Stimulated activated CD4-positive, alpha-beta T cell treated with anti-CD3 and anti-CD28 coated beads, Interleukin-15, amount 100 ng/mL, for 24 hours (primary cell): ENCODE data around the gene CRACDL.

ENCODE experiments used
- DNase-seq: peaks from one replicate; pipeline ENCODE4 v3.0.0-alpha.2; 2020

The CRACDL gene, protein sequence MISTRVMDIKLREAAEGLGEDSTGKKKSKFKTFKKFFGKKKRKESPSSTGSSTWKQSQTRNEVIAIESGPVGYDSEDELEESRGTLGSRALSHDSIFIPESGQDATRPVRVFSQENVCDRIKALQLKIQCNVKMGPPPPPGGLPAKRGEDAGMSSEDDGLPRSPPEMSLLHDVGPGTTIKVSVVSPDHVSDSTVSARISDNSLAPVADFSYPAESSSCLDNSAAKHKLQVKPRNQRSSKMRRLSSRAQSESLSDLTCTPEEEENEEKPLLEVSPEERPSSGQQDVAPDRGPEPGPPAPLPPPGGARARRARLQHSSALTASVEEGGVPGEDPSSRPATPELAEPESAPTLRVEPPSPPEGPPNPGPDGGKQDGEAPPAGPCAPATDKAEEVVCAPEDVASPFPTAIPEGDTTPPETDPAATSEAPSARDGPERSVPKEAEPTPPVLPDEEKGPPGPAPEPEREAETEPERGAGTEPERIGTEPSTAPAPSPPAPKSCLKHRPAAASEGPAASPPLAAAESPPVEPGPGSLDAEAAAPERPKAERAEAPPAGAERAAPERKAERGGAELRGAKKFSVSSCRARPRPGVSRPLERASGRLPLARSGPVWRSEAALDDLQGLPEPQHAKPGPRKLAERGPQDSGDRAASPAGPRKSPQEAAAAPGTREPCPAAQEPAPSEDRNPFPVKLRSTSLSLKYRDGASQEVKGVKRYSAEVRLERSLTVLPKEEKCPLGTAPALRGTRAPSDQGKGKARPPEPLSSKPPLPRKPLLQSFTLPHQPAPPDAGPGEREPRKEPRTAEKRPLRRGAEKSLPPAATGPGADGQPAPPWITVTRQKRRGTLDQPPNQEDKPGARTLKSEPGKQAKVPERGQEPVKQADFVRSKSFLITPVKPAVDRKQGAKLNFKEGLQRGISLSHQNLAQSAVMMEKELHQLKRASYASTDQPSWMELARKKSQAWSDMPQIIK

DNA sequence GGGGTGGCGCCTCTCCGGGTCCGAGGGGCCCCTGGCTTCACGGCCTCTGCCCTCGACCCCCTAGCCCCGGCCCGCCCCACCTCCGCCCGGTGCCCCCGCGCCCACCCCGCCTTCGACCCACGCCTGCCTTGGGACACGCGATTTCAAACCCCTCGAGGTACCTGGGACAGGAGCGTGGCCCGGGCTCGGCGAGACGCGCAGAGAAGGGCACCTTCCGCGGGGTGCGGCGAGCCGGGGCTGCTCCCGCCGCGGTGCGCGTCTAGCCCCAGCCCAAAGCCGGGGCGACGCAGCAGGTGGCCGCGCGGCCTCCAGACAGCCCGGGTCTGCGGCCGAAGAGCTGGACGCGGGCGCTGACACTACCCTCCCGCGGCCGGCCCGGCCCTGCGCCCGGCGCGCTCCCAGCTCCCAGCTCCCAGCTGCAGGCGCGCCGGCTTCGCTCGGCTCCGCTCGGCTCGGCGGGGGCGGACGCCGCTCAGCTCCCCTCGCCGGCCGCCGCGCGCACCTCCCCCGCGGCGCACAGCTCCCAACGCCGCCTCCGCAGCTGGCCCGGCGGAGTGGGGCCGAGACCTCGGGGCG is at the start of gene CRACDL:
Gene CRACDL (minus strand): TSS at position 449 of the 576 bp plus-strand sequence. CDS start 89,425 bp downstream, outside the sequence.
- DNase-seq, result peak; percentile 36

DNA sequence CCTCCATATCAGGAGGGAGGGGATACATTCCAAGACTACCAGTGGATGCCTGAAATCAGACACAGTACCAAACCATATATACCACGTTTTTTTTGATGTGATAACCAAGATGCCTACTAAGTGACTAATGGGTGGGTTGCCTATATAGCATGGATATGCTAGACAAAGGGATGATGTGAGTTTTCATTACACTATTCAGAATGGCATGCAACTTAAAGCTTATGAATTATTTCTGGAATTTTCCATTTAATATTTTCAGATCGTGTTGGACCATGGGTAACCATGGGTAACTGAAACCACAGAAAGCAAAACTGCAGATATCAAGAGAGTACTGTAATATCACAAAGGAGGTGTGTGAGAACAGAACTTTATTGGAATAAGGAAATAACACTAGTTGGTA is 39.6 kb upstream of the CRACDL start:
- DNase-seq, result no peak

DNA sequence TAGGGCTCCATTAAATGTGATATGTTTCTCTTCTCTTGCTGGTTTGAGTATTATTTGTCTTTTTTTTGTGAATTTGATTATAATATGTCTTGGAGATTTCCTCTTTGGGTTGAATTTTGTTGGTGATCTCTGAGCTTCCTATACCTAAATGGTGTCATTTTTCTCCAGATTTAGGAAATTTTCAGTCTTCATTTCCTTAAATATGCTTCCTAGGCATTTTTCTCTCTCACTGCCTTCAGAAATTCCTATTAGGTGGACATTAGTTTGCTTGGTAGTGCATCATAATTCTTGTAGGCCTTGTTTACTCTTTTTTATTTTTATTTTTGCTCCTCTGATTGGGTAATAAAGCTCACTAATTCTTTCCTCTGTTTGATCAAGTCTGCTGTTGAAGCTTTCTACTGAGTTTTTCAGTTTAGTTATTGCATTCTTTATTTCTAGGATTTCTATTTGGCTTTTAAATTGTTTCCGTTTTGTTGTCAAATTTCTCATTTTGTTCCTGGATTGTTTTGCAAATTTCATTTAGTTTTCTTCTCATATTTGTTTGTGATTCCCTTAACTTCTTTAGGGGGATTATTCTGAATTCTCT is 36.6 kb upstream of the CRACDL start:
- no peak for DNase-seq

DNA sequence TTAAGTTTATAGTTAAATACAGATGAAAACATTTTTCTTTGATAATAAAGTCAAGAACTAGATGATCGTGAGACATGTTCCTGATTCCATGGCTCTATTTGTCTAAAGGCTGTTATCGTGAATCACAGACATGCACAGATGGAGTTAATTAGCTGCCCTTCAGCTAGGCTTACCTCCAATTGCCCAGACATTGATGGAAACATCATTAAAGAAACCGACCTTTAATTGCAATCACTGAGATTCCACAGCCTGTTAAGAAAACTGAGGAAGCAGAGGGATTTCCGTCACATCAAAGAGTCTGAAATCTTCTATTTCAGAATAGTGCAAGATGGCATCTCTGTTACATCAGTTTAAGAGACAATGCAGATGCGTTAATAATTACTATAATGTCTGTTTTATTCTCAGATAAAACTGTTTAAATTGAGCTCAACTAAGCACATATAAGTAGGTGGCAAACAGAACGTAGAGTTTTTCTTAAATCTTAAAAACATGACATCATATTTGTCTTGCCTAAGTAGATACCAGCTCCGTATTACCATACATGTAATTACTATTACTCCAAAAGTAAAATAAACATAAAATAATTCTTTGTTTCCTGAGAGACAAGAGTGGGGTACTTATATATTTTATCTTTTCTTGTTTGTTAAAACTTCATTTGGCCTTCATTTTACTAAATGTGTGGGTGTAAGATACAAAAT is 23.9 kb upstream of the CRACDL start:
- DNase-seq, result no peak

DNA sequence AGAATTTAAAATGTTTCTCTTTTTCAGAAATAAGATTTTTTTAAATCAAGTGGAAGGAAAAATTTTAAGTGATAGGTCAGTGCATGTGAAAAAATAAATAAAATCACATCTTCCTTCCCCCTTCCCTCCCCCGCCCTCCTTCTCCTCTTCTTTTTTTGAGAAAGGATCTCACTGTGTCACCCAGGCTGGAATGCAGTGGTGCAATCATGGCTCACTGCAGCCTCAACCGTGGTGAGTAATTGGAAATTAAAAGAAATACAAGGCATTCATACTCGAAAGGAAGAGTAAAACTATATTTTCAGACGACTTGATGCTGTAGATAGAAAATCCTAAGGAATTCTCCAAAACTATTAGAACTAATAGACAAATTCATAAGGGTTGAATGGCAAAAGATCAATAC is 16.9 kb upstream of the CRACDL start:
- DNase-seq, result no peak

DNA sequence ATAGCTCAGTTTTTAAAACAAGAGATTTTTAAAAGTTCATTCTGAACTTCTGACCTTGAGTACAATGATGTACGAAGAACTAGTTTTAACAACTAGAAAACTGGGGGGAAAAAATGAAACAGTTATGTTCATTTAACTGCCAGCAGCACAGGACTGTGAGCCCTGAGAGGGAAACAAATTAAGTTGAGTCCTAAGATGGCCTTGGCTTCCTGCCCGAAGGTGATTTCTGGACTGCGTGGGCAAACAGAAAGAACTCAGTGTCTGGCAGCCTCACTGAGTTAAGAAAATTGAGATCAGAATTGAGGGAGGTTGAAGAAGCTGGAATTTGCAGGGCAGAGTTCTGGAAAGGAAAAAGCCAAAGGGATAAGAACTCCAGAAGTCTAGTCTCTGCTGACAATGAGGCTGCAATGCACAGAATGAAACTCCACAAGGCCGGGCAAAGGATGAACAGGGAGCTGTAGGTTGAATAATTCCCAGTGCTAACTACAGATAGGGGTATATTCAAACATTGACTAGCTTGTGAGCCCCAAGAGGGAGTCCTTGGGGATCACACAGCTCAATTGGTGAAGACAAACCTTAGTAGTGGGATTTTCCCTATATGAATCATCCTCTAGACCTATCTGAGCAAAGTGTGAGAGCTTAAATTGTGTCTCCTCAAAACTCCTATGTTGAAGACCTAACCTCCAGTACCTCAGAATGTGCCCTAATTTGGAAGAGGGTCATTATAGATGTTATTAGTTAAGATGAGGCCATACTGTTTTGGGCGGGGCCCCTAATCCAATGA is 13.1 kb upstream of the CRACDL start:
- no peak for DNase-seq

DNA sequence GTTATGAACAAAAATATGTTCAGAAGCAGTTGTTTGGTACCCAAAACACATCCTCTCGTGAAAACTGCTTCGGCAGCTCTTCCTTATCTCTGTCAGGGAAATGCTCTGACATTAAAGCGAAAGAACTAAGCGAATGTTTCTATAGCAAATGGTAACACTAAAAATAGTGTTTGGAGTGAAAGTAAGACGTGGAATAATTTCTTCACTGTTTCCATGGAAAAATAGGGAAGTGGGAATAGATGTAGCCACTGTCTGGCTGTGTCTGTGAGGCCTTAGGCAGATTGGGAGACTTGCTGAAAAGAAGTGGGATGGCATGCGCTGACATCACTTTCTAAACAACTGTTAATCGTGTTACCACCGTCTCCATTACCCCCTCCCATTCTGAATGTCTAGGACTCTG is 11.5 kb upstream of the CRACDL start:
- DNase-seq, result no peak

DNA sequence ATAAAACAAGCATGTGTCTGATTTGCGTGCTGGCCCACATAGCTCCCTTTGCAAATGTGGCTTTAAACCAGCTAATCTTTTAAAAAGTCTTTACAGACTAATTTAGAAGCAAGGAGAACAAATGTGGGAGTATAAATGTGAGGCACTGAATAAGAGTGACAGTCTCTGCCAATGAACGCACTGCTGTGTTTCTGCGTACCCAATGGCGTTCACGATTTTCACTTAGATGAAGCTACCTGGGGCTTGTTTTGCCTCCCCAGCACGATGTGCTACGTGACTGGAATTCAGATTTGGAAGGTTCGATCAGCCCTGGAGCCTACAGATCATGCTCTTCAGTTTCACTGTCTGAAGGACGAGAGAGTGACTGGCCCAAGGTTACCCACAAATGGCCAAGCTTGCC is 10.8 kb upstream of the CRACDL start:
- no peak for DNase-seq

DNA sequence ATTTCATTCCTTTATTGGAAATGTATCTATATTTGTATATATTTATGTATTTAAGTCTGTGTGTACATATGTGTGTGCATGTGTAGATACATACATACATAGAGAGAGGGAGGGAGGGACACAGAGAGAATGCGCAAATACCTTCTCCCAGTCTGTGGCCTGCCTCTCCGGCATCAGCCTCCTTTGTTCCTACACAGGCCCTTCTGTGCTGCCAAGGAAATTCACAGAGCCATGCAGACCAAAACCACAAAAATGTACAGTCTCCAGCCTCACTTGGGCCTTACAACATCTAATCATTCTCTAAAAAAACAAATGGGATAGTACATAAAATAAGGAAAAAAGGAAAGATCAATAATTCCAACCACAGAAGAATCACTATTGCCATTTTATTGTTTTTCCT is 8.8 kb upstream of the CRACDL start:
- DNase-seq, result no peak

DNA sequence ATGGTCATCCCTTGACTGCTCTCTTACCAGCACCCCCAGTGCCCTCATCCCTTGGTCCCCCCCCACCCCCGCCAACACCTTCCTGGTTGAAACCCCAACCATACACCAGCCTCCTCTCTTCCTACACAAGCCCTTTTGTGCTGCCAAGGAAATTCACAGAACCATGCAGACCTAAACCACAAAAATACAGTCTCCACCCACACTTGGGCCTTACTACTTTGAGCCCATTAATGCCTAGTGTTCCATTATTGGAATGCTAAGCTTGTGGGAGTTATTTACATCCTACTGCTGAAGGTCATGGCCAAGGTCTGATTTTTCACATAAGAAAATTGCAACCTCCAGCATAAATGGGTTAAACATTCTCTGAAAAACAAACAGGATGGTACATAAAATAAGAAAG is 4.1 kb upstream of the CRACDL start:
- DNase-seq, result no peak

DNA sequence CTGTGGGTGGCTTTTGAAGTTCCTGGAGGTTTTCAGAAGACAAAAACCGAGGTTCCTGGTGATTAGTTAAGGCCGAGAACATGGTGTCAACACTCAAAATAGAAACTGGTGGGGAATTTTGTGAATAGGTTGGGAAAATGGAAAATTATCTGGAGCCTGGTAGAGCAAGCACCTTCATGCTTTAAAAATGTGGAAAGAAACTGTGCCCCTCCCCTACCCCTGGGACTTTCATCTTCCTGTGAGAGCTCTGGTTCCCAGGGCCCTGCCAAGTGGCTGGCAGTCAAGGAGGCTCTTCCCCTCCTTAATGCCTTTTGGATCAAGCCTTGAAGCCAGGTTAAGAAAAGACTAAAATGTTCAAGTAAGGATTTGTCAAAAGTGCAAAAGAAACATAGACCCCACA is 1.9 kb upstream of the CRACDL start:
- DNase-seq, result no peak

DNA sequence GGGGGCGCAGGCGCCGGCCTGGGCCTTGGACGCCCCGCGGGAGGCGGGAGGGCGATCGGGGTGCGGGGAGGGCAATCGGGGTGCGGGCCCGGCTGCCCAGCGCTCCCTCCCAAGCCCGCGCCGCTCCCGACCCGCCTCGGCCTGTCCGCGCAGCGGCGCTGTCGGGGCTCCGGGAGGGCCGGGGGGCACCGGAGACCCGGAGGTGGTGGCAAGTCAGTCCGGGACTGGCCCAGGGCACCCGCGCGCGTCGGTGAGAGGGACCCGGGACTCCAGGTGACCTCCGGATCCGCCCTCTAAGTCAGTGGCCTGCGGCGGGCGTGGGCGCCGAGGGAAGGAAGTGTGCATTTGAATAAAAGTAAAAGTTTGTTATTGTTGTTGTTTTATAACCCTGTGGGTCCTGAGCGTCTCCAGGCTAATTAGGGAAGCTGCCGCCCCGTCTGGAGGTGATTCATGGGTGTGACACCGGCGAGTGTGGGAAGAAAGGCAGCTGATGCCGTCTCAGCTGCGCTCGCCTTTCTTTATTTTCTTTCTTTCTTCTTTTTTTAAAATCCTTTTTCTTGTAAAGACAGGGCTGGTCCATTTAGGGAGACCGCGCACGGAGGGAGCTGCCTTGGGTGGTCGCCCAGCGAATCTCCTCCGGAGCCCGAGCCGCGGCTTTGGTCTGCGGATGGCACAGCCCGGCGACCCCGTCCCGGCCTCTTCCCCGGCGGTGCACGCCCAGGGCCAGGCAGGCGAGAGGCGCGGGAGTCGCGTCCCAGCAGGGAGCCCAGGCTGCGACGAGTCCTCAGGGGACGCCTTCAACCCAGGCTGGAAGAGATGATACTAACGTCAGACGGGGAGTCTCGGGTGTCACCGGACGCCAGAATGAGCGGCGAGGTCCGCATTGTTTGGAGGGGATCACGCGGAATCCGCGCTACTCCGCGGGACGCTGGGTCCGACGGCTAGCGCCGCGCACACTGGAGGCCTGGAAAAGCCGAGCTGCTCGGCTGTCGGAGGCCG is 627 bp upstream of the CRACDL start:
- peak; percentile 51 for DNase-seq

DNA sequence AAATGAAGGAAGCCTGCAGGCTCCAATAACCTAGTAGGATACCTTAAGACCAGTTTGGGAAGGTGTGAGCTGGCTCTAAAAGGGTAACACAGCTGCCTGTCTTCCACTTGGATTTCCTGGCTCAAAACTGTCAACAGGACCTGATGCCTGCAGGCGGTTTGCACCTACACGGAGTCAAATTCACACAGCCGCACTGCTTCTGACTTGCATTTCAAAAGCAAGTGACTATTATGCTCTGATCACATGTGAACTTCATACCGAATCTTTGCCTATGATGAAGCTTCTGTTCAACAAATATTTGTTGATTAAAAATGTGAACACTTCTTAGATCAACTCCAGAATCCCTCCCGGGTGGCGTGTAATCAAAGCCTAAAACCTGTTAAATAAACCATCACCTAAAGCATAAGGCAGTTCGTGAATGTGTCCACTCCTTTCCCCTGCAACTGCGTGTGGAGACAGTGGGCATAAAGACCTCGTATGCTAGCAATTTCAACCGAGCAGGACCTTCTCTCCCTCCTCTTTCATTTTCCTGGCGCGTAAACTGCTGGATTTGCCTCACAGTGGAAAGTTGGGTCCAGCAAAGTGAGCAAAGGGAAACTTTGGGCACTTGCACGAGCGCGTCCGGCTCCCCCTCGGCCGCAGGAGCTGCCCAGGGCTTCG is 784 bp downstream of the CRACDL start:
- no peak for DNase-seq

DNA sequence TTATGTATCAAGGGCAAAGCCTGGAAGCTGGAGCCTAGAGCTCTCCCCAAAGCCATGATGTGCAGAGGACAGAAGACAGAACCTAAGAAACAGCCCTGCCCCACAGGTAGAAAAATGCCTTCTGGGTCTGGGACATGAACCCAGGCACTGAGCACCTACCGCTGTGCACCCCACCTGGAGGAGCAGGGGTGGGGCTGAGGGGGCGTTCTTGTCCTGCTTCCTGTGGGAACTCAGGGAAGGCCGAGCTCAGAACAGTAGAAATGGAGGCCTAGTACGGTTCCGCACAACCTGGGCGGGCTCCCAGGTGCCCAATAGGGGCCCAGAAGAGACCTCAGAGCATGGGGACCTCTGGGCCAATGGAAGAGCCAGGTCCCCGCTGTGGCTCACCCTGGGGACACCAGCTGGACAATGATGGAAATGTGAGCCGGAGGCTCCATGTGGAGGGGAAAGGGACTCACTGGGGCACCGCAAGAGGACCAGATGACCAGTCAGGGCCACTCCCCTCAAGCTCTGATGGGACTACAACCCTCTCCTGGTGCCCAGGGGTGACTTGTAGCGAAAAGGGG is 3.2 kb downstream of the CRACDL start:
- DNase-seq, result no peak

DNA sequence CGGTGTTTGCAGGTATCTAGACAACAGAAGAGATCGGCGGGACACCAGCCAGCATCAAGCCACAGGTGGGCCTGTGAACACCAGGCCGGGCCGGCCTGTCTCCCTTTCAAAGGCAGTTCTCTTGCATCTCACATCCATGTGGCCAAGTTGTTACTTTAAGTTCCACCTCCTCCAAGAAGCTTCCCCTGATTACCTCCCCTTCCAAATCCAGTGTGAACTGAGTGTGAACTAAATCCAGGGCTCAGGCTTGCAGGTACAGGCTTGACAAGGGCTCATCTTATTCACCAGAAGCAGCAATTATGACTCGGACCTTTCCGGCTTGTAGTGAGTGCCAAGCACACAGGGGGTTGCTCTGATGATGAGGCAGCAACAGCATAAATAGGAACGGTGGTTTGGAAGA is 3.9 kb downstream of the CRACDL start:
- DNase-seq, result no peak

DNA sequence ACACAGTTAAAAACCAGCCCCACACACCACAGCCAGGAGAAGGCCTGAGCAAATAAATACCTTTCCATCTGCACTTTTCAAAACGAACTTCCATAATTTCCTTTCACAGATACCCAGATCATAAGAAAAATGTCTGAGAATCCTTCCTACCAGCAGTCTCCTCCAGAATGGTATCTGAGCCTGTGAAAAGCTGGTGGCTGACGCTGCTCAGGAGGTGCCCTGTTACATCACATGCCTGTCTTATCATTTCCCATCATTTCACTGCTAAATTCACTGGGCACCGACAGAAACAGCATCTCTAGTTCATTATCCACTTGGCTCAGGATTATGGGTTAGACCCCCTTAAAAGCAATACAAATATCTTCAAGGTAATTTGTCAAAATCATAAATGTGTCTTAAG is 4.4 kb downstream of the CRACDL start:
- no peak for DNase-seq

DNA sequence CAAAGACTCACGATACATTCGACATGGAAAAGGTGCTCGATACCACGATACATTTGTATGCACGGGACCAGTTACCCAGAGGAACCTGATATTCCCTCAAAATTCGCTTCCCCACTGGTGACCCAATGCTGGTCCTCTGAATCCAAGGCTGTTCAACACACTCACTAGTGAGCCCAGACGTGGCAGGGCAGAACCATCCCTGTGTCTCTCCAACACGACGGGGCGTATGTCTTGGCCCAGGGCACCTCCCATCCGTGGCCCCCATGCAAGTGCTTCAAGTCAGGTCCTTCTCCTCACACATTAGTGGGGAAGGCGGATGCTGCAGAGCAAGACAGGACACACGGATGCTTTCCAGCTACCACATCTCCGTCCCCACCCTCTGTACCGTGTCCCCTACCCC is 6.1 kb downstream of the CRACDL start:
- no peak for DNase-seq

DNA sequence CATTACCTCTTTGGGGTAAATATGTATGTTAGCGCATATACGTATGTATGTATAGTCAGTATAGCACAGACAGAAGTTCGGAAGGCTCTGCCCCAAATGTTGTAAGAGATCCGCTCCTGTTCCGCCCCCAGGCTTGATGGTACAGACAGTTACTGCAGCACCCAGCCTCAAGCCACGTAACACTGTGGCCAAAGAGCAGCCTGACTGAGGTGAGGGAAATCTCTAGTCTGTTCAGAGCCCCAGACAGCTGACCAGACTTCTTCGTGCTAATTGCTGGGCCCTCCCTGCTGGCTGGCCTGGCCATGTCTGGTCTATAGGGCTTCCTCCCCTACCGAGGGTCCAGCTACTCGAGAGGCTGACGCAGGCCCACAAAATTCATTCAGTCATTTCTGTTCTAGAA is 7.8 kb downstream of the CRACDL start:
- DNase-seq, result no peak

DNA sequence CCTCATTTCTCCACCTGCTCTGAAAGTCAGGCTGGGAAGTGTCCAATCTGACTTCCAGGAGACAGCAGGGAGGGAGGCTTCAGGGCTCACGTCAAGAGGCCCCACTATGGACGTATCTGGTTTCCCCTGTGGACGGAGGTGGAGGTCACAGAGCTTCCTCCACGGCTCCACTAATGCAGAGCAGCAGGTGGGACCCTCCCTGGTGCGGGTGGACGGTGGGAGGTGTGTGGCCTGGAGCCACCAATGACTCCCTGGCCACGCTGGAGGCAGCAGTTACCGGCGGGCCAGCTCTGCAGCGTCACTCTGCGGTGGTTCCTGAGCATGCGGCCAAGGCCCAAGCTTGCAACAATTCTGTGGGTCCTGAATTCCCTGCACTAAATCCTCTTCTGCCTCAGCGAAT is 9.0 kb downstream of the CRACDL start:
- no peak for DNase-seq

DNA sequence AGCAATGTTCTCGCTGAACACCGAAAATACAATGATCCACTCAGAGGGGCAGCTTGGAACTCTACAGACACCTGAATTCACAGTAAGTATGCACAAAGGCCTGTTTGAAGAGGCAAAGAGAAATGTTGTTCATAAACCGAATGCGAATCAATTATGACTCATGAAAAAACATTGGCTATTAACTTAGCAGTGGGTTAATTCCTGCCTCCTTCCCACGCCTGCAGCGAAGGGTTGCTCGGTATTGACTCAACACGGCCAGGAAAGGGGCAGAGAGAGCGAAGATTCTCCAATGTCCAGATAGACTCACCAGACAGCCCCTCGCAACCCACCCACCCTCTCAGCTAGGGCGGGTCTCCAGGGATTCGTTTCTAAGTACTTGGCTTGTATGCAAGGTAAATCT is 9.4 kb downstream of the CRACDL start:
- DNase-seq, result no peak
